GM12878 (cell line): ENCODE data around the gene MLN. TPM values are rescaled to one million over a fixed set of nuclear protein-coding genes. Genes with fewer than 3 reads are reported as not detected.
A peak's percentile ranks its signal among the peaks of the same experiment; 100 is the strongest.

ENCODE experiments used
- CBX5 ChIP-seq: sonication (generic); IDR thresholded peaks from 2 replicates; pipeline ENCODE4 v1.6.1; 2016; ENCODE audit warnings: low read depth, moderate library complexity, mild to moderate bottlenecking, inconsistent platforms
- CEBPB ChIP-seq, 2 experiments: fragments of 150-350 bp in 1 of 2; IDR thresholded peaks; 2 replicates each; pipeline ENCODE4 v1.6.1; 2012 to 2014; ENCODE audit warnings: low read depth in 2 of 2, low read length in 2 of 2, borderline replicate concordance in 1 of 2, inconsistent platforms in 1 of 2
- CHD1 ChIP-seq: IDR thresholded peaks from 2 replicates; pipeline ENCODE4 v1.6.1; 2012; ENCODE audit warnings: low read depth, low read length, improper control_type of control experiment
- CHD4 ChIP-seq: fragments of 200-600 bp; sonication (generic); IDR thresholded peaks from 2 replicates; pipeline ENCODE4 v1.6.1; 2016; ENCODE audit warnings: mild to moderate bottlenecking
- E4F1 ChIP-seq: fragments of 450-650 bp; IDR thresholded peaks from 2 replicates; pipeline ENCODE4 v1.6.1; 2018; ENCODE audit warnings: borderline replicate concordance, mild to moderate bottlenecking; ENCODE audit not compliant: partially characterized antibody
- ESRRA ChIP-seq: IDR thresholded peaks from 2 replicates; pipeline ENCODE4 v1.6.1; 2012; ENCODE audit warnings: mild to moderate bottlenecking, low read length, improper control_type of control experiment
- IRF3 ChIP-seq: fragments of 450-650 bp; IDR thresholded peaks from 2 replicates; pipeline ENCODE4 v1.6.1; 2014; ENCODE audit warnings: mild to moderate bottlenecking
- JUND ChIP-seq: IDR thresholded peaks from 2 replicates; pipeline ENCODE4 v1.6.1; 2012; ENCODE audit warnings: low read depth, mild to moderate bottlenecking, low read length, improper control_type of control experiment, moderate library complexity
- PML ChIP-seq: IDR thresholded peaks from 2 replicates; pipeline ENCODE4 v1.6.1; 2012; ENCODE audit warnings: low read length, inconsistent platforms
- POLR2AphosphoS5 ChIP-seq: IDR thresholded peaks from 2 replicates; pipeline ENCODE4 v1.6.1; 2011; ENCODE audit warnings: mild to moderate bottlenecking, low read length, inconsistent platforms
- RCOR1 ChIP-seq: conservative IDR thresholded peaks from 2 replicates; pipeline ENCODE4 v1.6.1; 2012; ENCODE audit warnings: low read depth, low read length, improper control_type of control experiment
- RUNX3 ChIP-seq: IDR thresholded peaks from 2 replicates; pipeline ENCODE4 v1.6.1; 2012; ENCODE audit warnings: low read length, inconsistent platforms
- SIN3A ChIP-seq: IDR thresholded peaks from 2 replicates; pipeline ENCODE4 v1.6.1; 2012; ENCODE audit warnings: low read depth, low read length, improper control_type of control experiment
- SMARCA5 ChIP-seq: fragments of 450-650 bp; IDR thresholded peaks from 2 replicates; pipeline ENCODE4 v1.6.1; 2017; ENCODE audit warnings: mild to moderate bottlenecking
- SMC3 ChIP-seq: IDR thresholded peaks from 2 replicates; pipeline ENCODE4 v1.6.1; 2011; ENCODE audit warnings: low read length, improper control_type of control experiment, borderline replicate concordance
- TCF3 ChIP-seq: IDR thresholded peaks from 2 replicates; pipeline ENCODE4 v1.6.1; 2012; ENCODE audit warnings: low read depth, mild to moderate bottlenecking, low read length, borderline replicate concordance; ENCODE audit not compliant: insufficient read depth
- ZBTB4 ChIP-seq: fragments of 450-650 bp; formaldehyde crosslinking; IDR thresholded peaks from 2 replicates; pipeline ENCODE4 v1.4.0; 2022; ENCODE audit warnings: mild to moderate bottlenecking, moderate library complexity
- ZNF274 ChIP-seq: IDR thresholded peaks from one replicate; pipeline ENCODE4 v1.8.0; 2011; ENCODE audit not compliant: insufficient read length, insufficient read depth
- ZNF592 ChIP-seq: fragments of 450-650 bp; IDR thresholded peaks from 2 replicates; pipeline ENCODE4 v1.6.1; 2017; ENCODE audit warnings: mild to moderate bottlenecking, moderate library complexity
- polyA plus RNA-seq, 11 experiments: library from polyadenylated mRNA; depleted of rRNA in 4 of 11; unstranded in 6 of 11; stranded (reverse) in 5 of 11; fragments of >200 nt; fragmentation: Nextera tagmentation in 4 of 11; fragmentation: Illumina TruSeq in 1 of 11; extraction: Ambion mirVana in 4 of 11; extraction: Trizol in 1 of 11; gene quantifications; 1 replicate in 1 of 11; 2 replicates in 10 of 11; pipeline versions ENCODE4 v1.2.1 to v1.2.3, GENCODE V29; 2011 to 2016; ENCODE audit warnings: inconsistent platforms in 2 of 11, missing spikeins in 2 of 11, low read depth in 1 of 11
- total RNA-seq, 4 experiments: library from RNA; depleted of rRNA in 3 of 4; stranded (reverse); fragments of >200 nt in 3 of 4; fragmentation: Illumina TruSeq in 1 of 4; extraction: Trizol in 1 of 4; gene quantifications; 2 replicates each; pipeline versions ENCODE4 v1.2.1 to v1.2.3, GENCODE V29; 2013 to 2021

The MLN gene
- total and polyA plus RNA-seq, 10 of the 15 experiments (the other 5 are each of a cell fraction or from before 2014, with no cell fraction given) = not detected

GRCh38 chr6:33788694-33789549, 14.9 kb downstream of the MLN start, which contains the start of gene LEMD2 (continued):
- TF ChIP-seq POLR2AphosphoS5 (peak; percentile 95), SMC3 (no peak), CHD4 (no peak), ESRRA (peak; percentile 81; the same call in 1 of the 2 replicates), CHD1 (no peak), PML (no peak), SMARCA5 (peak; percentile 74), RCOR1 (peak; percentile 98), RUNX3 (peak; percentile 65), CEBPB (IDR thresholded peaks at IDR 0.05; ENCODE audit: borderline replicate concordance in 1 of 2, low read depth in 2 of 2, low read length in 2 of 2) (no peak), ZNF274 (no peak), IRF3 (peak; percentile 29; the same call in 1 of the 2 replicates), ZBTB4 (no peak), SIN3A (no peak), E4F1 (peak; percentile 85), JUND (no peak), ZNF592 (peak; percentile 100), TCF3 (0 out of 2 replicates have a peak, but pooled peaks have one; percentile 8), CBX5 (no peak)
